OCI-LY1 (cell line): ENCODE results near the gene CNTNAP2.

Source experiments
- CTCF ChIP-seq: fragments of 200-600 bp; sonication (generic), shearing (Covaris generic); IDR thresholded peaks from 2 replicates; pipeline ENCODE4 v1.5.1; 2017; ENCODE audit warnings: mild to moderate bottlenecking, antibody characterized with exemption, low read length, moderate library complexity, mixed read lengths
- EZH2 ChIP-seq: fragments of 200-600 bp; sonication (generic), shearing (Covaris generic); IDR thresholded peaks from 2 replicates; pipeline ENCODE4 v1.8.0; 2017; ENCODE audit warnings: borderline replicate concordance, mixed run types, mild to moderate bottlenecking, antibody characterized with exemption, low read length, moderate library complexity, mixed read lengths

DNA sequence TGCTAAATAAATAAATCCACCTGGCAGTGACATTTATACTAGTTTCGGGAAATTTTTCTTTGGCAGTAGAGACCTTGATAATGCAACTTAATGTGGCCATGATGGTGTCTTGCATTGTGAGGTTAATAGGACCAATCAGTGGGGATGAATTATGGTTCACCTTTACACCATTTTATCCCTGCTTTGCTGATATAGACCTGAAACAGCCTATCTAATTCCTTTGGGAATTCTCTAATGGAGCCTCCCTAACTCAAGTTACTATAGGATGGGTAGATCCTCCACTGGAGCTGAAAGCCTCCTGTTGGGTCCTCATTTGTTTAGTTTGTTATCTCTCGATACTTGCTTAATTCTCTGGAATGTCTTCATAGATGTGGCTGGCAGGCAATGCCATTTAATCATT is 276.7 kb downstream of the CNTNAP2 start:
- no peak for TF ChIP-seq CTCF
- TF ChIP-seq EZH2 = no peak
